ENCODE results near the gene PBX1.
A peak's percentile ranks its signal among the peaks of the same experiment; 100 is the strongest.

PBX1 gene

GRCh38 chr1:164790081-164790480 lies 231.1 kb downstream of the PBX1 start:
- DNase-seq, result no peak

GRCh38 chr1:164792410-164793004 lies 233.5 kb downstream of the PBX1 start:
- DNase-seq, result no peak

GRCh38 chr1:164794356-164794755 lies 235.4 kb downstream of the PBX1 start:
- no peak for DNase-seq

- no peak for DNase-seq
These were observed 237.9 kb downstream of the PBX1 start for GRCh38 chr1:164796916-164797315.

- no peak for DNase-seq
These were observed 242.3 kb downstream of the PBX1 start for GRCh38 chr1:164801246-164801731.

GRCh38 chr1:164801791-164802502 lies 243.0 kb downstream of the PBX1 start:
- DNase-seq, result no peak

- DNase-seq, result no peak
These were observed 243.7 kb downstream of the PBX1 start for GRCh38 chr1:164802529-164803282.

- DNase-seq, result no peak
These were observed 244.4 kb downstream of the PBX1 start for GRCh38 chr1:164803366-164803765.

- DNase-seq, result no peak
These were observed 245.4 kb downstream of the PBX1 start for GRCh38 chr1:164804366-164804765.

- DNase-seq, result no peak
These were observed 246.4 kb downstream of the PBX1 start for GRCh38 chr1:164805399-164805798.

- DNase-seq, result no peak
These were observed 247.5 kb downstream of the PBX1 start for GRCh38 chr1:164806531-164806930.

GRCh38 chr1:164813776-164814175 lies 254.8 kb downstream of the PBX1 start:
- DNase-seq, result no peak

- no peak for DNase-seq
These were observed 262.7 kb downstream of the PBX1 start for GRCh38 chr1:164821648-164822047.

- DNase-seq, result no peak
These were observed 264.7 kb downstream of the PBX1 start for GRCh38 chr1:164823486-164824279.

- no peak for DNase-seq
These were observed 265.6 kb downstream of the PBX1 start for GRCh38 chr1:164824542-164824941.

GRCh38 chr1:164830628-164831027 lies 271.6 kb downstream of the PBX1 start:
- no peak for DNase-seq

- no peak for DNase-seq
These were observed 275.7 kb downstream of the PBX1 start for GRCh38 chr1:164834641-164835040.

- DNase-seq, result peak; percentile 87
These were observed 277.6 kb downstream of the PBX1 start for GRCh38 chr1:164836614-164837018.

- DNase-seq, result no peak
These were observed 279.8 kb downstream of the PBX1 start for GRCh38 chr1:164838786-164839185.

GRCh38 chr1:164840936-164841335 lies 282.0 kb downstream of the PBX1 start:
- no peak for DNase-seq

GRCh38 chr1:164841702-164842465 lies 282.9 kb downstream of the PBX1 start:
- no peak for DNase-seq

GRCh38 chr1:164842870-164843269 lies 283.9 kb downstream of the PBX1 start:
- no peak for DNase-seq

All from NCI-H1417 treated with DMSO at 0.1 percent for 48 hours (cell line).